Left ventricle myocardium superior (tissue), 1 donor: ENCODE data around the gene TBX4. TPM values are rescaled to one million over a fixed set of nuclear protein-coding genes. Genes with fewer than 3 reads are reported as not detected.
"Not testable (repeated sequence)": the region's sequence is repeated elsewhere in the genome, so short reads cannot be mapped to it uniquely, and the experiment has no call there.

Experiments
- ATAC-seq: fragments of 200-7000 bp; cut with Tn5 transposase; one replicate; pipeline ENCODE4 v1.9.1; 2020; ENCODE audit warnings: mild to moderate bottlenecking, moderate library complexity
- DNase-seq: peaks from one replicate; pipeline ENCODE4 v3.0.0-alpha.2; 2020
- intact Hi-C: fragments of 100-400 bp; cut with micrococcal nuclease; formaldehyde crosslinking; loops from one replicate; pipeline ENCODE4 v1.11.0; 2022
- total RNA-seq: library from RNA; stranded (reverse); fragmentation: NEBNext Ultra II Directional; extraction: Animal tissue kit (Norgen Biotek cat#: 25700); gene quantifications from one replicate; pipeline ENCODE4 v1.2.1, GENCODE V29; 2021
- donor health status: DM: no; HTN: yes; CAD: no; lungs with severe emphysema.

Gene TBX4
- total RNA-seq, 1 donor from 2014 or later, result not detected

DNA sequence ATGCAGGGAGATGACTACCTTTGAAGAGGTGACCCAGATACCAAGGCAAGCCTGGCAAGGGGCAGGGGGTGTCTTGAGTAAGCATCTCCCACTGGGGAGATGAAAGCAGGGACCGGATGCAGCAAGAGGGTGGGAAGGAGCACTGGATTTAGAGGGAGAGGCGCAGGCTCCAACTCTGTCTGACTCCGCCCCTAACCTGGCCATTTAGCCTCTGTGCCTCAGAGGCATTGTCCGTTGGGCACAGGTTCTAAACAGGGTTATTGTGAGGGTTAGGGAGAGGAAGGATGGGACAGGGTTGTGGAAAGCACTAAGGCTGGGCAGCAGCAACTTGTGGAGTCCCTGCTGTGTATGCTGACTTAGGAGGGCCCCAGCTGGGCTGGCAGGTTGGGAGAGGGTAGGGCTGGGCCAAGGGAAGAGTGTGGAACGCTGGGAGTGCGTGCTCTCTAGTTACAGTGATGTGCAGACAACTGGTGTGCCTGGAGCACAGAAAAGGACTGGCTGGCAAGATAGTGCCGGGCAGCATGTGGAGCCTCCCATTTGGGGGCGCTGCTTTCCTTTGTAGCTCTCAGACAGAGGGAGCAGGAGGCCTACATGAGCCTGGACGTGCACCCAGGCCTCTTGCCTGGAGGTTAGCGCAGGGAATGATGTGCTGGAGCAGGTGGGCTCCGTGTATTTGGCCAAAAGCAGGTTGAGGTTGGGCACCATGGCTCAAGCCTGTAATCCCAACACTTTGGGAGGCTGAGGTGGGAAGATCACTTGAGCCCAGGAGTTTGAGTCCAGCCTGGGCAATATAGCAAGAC, 26.3 kb upstream of the TBX4 start:
- ATAC-seq, result no peak
- no peak for DNase-seq
- intact Hi-C loops, result no loop called here

- intact Hi-C loops, result no loop called here
Observed at GRCh38 chr17:61426482-61427304, 25.5 kb upstream of the TBX4 start.

DNA sequence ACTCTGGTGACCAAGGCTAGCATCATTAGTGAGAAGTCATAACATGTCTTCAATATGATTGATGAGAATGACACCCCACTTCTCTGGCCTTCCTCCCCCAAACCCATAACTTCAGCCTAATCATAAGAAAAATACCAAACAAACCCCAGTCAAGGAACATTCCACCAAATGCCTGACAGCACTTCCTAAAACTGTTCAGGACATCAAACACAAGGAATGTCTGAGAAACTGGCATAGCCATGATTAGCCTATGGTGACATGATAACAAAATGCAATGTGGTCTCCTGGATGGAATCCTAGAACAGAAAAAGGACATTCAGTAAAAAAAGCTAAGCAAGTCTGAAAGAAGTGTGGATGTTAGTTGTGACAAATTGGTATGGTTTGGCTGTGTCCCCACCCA, 24.7 kb upstream of the TBX4 start:
- no peak for ATAC-seq

More at GRCh38 chr17:61426482-61427304, 25.5 kb upstream of the TBX4 start:
- DNase-seq (no peak), ATAC-seq (no peak)

GRCh38 chr17:61429274-61429673, 22.9 kb upstream of the TBX4 start:
- intact Hi-C loops, result no loop called here
- no peak for ATAC-seq

More for the DNA sequence above, 24.7 kb upstream of the TBX4 start:
- intact Hi-C loops, result no loop called here
- DNase-seq, result no peak

GRCh38 chr17:61429831-61430230, 22.4 kb upstream of the TBX4 start:
- intact Hi-C loops, ATAC-seq, DNase-seq: not testable (repeated sequence)

More at GRCh38 chr17:61429274-61429673, 22.9 kb upstream of the TBX4 start:
- DNase-seq, result no peak

DNA sequence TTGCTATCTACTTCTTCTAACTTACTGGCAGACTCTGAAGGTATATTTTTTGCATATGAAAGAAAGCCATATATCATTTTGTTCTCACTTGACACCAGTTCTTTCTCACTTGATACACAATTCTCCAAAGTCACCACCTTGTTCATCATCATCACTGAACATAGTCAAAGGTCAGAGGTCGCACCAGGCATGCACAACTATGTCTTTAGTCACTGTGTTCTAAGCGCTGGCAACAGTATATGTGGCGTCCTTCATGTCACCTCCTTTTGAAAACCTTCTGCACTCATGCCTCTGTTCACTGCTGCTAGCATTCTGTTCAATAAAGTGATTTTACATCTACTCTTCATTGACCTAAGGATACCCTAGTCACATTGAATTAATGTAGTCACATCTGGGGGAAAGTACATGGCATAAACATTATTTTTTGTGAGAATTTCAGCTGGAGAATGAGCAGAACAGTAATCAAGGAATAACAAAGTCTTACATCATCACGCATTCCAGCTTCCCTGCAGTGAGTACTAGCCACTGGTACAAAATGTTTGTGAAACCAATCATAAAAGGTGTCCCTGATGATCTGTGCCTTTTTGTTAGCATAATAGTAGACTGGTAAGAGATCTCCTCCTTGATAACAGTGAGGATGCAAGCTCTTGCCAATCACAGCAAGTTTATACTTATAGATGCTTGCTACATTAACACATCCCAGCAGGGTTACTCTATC, 20.5 kb upstream of the TBX4 start:
- no peak for ATAC-seq
- intact Hi-C loops, result no loop called here
- DNase-seq, result no peak

GRCh38 chr17:61436273-61436672, 15.9 kb upstream of the TBX4 start:
- no peak for DNase-seq
- no peak for ATAC-seq
- intact Hi-C loops, result no loop called here

GRCh38 chr17:61436995-61437704, 15.1 kb upstream of the TBX4 start:
- ATAC-seq, result no peak
- no peak for DNase-seq
- intact Hi-C loops, result no loop called here

DNA sequence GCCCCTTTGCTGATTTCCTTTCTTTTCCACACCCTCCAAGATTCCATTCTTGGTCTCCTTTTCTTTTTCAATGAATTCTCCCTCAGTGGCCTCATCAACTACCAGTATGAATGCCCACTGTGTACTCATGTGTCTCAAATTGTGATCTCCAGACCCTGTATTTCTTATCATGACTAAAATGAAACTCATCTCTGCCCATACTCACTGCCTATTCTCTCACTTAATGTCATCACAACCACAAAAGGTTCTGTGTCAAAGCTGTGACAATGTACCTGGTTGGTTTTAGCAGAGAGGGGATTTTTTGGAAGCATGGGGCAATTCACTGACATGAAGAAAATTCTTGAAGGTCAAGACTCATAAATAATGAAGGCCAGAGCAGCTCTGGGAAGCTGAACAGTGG, 11.5 kb upstream of the TBX4 start:
- intact Hi-C loops, result no loop called here
- ATAC-seq, result no peak

GRCh38 chr17:61441507-61441906, 10.7 kb upstream of the TBX4 start:
- ATAC-seq, intact Hi-C loops, DNase-seq: not testable (repeated sequence)

More for the DNA sequence above, 11.5 kb upstream of the TBX4 start:
- no peak for DNase-seq

GRCh38 chr17:61442136-61442775, 10.0 kb upstream of the TBX4 start:
- DNase-seq (no peak), ATAC-seq (no peak)
- intact Hi-C loops, result no loop called here

DNA sequence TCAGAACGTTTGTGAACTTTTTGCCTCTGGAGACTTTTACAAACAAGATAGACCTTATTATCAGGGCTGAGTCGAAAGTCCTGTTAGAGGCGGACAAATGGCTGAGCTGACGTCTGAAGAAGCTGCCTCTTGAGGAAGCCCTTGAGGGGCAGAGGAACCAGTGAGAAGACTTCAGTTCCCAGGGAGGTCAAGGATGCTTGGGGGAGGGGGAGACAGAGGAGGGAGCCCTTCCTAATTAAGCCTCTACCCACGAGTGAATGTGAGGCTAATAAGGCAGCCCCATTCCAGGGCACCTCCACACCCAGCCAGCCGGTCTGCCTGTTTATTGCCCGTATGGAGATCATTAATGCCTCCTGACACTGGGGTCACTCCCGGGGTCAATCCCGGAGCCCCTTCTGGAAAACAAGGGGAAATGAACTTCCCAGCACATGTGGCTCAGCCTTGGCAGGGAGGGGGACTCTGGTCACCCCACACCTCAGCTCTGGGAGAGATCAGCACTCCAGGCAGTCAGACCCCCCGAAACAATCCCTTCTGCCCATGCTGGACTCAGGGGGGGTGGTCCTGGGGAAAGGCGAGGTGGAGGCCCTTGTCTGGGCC, 9.2 kb upstream of the TBX4 start:
- no peak for DNase-seq
- intact Hi-C loops, result no loop called here
- ATAC-seq, result no peak

DNA sequence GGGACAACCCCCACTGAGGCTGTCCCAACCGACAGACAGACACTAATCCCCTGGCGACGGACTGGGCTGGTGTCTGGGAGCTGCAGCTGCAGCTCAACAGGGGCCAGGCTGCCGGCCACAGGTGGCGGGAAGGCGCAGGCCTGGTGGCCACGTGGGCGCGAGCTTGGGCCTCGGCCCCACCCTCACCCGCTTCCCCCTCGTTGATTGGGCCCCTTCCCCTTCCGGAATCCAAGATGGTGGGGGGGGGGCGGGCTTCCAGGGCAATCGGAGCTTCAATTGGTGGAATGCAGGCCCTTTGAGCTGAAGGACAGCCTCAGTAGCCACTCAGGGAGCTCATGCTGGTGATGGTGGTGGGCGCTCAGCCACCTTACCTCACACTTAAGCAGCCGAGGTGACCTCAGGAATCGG, 8.7 kb upstream of the TBX4 start:
- intact Hi-C loops, result no loop called here
- no peak for ATAC-seq
- no peak for DNase-seq

- ATAC-seq (no peak), DNase-seq (no peak)
- intact Hi-C loops, result no loop called here
Observed at GRCh38 chr17:61444075-61444474, 8.1 kb upstream of the TBX4 start.

- intact Hi-C loops, result no loop called here
- DNase-seq (no peak), ATAC-seq (no peak)
Observed at GRCh38 chr17:61444831-61445230, 7.4 kb upstream of the TBX4 start.

- no peak for ATAC-seq
- DNase-seq, result no peak
- intact Hi-C loops, result no loop called here
Observed at GRCh38 chr17:61447358-61447757, 4.9 kb upstream of the TBX4 start.

GRCh38 chr17:61448042-61448441, 4.2 kb upstream of the TBX4 start:
- intact Hi-C loops, result no loop called here
- no peak for ATAC-seq
- DNase-seq, result no peak

GRCh38 chr17:61449140-61449539, 3.1 kb upstream of the TBX4 start:
- DNase-seq, intact Hi-C loops, ATAC-seq: not testable (repeated sequence)
